Stimulated activated CD4-positive, alpha-beta T cell treated with anti-CD3 and anti-CD28 coated beads, Interleukin-12 subunit alpha, Interleukin-12 subunit beta, amount 100 ng/mL, for 4 hours (primary cell): ENCODE results near the gene SBF2.
"Not testable (repeated sequence)": the region's sequence is repeated elsewhere in the genome, so short reads cannot be mapped to it uniquely, and the experiment has no call there.

Experiments
- DNase-seq: peaks from one replicate; pipeline ENCODE4 v3.0.0-alpha.2; 2020

The SBF2 gene

GRCh38 chr11:10261821-10262220, 32.2 kb downstream of the SBF2 start:
- no peak for DNase-seq

GRCh38 chr11:10257478-10257877, 36.5 kb downstream of the SBF2 start:
- no peak for DNase-seq

GRCh38 chr11:10255388-10256125, 38.5 kb downstream of the SBF2 start:
- no peak for DNase-seq

- not testable (repeated sequence) for DNase-seq
Measured at GRCh38 chr11:10249448-10250131, 44.4 kb downstream of the SBF2 start.

GRCh38 chr11:10247011-10247410, 47.0 kb downstream of the SBF2 start:
- DNase-seq: no peak

- no peak for DNase-seq
Measured at GRCh38 chr11:10243896-10244575, 50.0 kb downstream of the SBF2 start.

- no peak for DNase-seq
Measured at GRCh38 chr11:10236840-10237239, 57.2 kb downstream of the SBF2 start.

- DNase-seq: no peak
Measured at GRCh38 chr11:10233581-10233980, 60.4 kb downstream of the SBF2 start.

GRCh38 chr11:10232756-10233155, 61.3 kb downstream of the SBF2 start:
- no peak for DNase-seq

- not testable (repeated sequence) for DNase-seq
Measured at GRCh38 chr11:10231803-10232202, 62.2 kb downstream of the SBF2 start.

GRCh38 chr11:10225553-10225952, 68.5 kb downstream of the SBF2 start:
- DNase-seq: no peak

- DNase-seq: no peak
Measured at GRCh38 chr11:10222399-10222798, 71.6 kb downstream of the SBF2 start.

- no peak for DNase-seq
Measured at GRCh38 chr11:10221342-10221741, 72.7 kb downstream of the SBF2 start.

- no peak for DNase-seq
Measured at GRCh38 chr11:10211470-10211869, 82.5 kb downstream of the SBF2 start.

GRCh38 chr11:10209326-10209725, 84.7 kb downstream of the SBF2 start:
- no peak for DNase-seq

- no peak for DNase-seq
Measured at GRCh38 chr11:10208131-10208575, 85.9 kb downstream of the SBF2 start.

GRCh38 chr11:10205928-10206327, 88.1 kb downstream of the SBF2 start:
- no peak for DNase-seq

GRCh38 chr11:10204021-10204420, 90.0 kb downstream of the SBF2 start:
- DNase-seq: no peak

- DNase-seq: no peak
Measured at GRCh38 chr11:10201343-10201742, 92.7 kb downstream of the SBF2 start.

GRCh38 chr11:10197091-10197490, 96.9 kb downstream of the SBF2 start:
- DNase-seq: no peak

- no peak for DNase-seq
Measured at GRCh38 chr11:10192036-10192435, 102.0 kb downstream of the SBF2 start.

GRCh38 chr11:10181811-10182210, 112.2 kb downstream of the SBF2 start:
- DNase-seq: no peak

- DNase-seq: no peak
Measured at GRCh38 chr11:10164621-10165020, 129.4 kb downstream of the SBF2 start.

GRCh38 chr11:10162222-10162621, 131.8 kb downstream of the SBF2 start:
- DNase-seq: no peak
